GM12874 (cell line): ENCODE measurements around the gene ATL2.

Experiments used
- TF ChIP-seq, protein P1 (sequence below): IDR thresholded peaks from 2 replicates; pipeline ENCODE4 v1.5.1; 2011; ENCODE audit warnings: low read depth, mild to moderate bottlenecking, control low read depth, low read length, moderate library complexity; ENCODE audit not compliant: insufficient read depth

ATL2 gene

DNA sequence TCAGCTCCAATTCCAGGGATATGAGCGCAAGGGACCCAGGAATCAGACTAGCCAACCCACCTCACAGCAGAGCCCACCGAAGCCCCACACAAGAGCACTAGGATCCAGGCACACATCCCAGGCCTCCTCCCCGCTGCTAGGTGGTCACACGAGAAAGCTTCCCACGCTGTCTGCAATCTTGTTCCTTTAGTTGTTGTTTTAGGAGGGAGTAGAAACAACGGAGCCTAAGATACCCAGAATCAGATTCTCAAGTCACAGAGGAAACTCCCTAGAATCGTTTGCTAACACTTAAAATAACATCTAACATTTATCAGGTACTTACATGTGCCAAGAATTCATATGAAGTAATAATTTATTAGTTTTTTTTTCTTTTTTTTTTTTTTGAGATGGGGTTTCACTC is 9.7 kb upstream of the ATL2 start:
- TF ChIP-seq, protein P1, sequence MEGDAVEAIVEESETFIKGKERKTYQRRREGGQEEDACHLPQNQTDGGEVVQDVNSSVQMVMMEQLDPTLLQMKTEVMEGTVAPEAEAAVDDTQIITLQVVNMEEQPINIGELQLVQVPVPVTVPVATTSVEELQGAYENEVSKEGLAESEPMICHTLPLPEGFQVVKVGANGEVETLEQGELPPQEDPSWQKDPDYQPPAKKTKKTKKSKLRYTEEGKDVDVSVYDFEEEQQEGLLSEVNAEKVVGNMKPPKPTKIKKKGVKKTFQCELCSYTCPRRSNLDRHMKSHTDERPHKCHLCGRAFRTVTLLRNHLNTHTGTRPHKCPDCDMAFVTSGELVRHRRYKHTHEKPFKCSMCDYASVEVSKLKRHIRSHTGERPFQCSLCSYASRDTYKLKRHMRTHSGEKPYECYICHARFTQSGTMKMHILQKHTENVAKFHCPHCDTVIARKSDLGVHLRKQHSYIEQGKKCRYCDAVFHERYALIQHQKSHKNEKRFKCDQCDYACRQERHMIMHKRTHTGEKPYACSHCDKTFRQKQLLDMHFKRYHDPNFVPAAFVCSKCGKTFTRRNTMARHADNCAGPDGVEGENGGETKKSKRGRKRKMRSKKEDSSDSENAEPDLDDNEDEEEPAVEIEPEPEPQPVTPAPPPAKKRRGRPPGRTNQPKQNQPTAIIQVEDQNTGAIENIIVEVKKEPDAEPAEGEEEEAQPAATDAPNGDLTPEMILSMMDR, result no peak

DNA sequence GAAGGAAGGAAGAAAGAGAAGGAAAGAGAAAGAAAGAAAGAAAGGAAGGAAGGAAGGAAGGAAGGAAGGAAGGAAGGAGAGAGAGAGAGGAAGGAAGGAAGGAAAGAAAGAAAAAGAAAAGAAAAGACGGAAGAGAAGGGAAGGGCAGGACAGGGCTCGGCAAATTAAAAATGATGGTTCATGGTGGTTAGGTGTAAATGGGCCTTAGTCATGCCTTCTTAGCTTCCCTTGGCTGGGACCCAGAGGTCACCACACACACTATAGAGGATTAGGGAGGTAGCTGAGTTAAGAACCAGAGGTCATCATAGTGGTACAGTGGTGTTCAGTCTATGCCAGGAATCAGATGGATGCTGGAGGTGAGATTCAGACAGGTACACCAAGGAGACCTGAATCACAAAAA is 9.3 kb upstream of the ATL2 start:
- TF ChIP-seq, protein P1, result no peak

DNA sequence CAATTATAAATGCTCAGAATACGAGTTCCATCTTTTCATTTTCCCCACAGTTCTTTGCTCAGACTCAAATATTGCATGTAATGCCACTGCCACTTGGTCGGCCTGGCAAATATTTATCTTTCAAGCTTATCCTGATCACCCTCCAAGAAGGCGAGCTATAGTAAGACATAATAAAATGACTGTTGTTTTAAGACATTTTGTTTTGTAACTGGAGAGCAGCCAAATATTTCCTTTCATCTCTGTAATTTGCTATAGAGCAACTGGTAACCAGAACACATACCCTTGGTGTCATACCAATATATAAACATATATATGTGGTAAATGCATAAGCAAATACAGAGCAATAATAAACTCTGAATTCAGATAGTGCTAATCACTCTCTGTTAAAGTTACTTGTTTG is 7.3 kb upstream of the ATL2 start:
- TF ChIP-seq, protein P1, result no peak

DNA sequence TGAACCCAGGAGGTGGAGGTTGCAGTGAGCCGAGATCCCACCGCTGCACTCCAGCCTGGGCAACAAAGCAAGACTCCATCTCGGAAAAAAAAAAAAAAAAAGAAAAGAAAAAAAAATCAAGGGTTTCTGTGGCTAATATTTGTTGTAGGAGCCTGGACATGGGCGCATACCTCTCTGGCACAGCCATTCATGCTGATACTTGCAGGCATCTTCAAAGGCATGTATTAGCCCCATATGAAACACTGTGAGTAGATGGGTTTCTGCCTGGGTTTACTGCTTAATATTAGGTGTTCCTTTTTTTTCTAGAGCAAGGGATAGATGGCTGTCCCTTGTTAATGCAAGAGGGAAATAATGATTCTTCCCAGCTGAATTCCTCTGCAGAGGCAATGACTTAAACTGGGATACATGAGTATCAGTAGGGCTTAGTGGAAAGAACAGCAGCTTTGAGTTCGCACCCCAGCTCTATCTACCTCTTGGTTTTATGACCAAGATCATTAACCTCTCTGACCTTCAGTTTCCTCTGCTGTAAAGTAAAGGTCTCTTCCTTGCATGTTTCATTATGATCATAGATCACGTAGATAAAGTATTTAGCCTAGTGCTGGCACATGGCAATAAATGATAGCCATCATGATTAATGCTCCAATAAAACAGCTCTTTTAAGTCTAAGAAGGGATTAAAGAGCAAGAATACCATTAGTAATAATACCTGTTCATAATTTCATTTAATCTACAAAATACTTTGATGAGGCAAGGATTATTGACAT is 4.5 kb upstream of the ATL2 start:
- TF ChIP-seq, protein P1, result no peak

DNA sequence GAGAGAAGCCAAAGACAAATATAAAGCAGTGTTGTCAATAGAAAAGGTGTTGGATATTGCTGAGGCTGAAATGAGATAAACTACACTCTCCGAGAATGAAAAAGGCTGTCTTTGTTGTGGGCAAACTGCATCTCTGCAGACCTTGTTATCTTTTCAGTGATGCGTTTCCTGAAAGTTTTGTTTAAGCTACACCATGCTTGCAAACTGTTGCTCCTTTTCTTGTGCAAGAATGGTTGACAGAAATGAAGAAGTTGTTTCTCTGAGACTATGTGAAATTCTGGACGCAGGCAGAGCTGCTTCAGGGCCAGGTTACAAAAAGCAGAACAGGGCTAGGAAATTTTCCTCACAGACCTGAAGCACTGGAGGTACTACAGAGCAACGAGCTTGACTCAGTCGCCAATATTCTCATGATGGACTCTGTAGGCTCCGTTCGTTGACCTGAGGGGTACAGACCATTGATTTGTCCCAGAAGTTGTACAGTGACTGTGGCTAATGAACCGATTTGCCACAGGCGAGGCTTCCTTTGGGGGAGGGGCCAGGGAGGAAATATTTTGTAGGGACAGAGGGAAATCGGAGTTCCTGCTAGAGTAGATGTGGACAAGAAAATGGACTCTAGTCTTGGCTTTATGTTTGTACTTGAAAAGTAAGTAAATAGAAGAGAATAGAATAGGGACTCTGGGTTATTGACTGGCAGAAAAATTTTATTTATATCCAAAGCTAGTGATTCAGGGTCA is 3.5 kb upstream of the ATL2 start:
- TF ChIP-seq, protein P1, result no peak

DNA sequence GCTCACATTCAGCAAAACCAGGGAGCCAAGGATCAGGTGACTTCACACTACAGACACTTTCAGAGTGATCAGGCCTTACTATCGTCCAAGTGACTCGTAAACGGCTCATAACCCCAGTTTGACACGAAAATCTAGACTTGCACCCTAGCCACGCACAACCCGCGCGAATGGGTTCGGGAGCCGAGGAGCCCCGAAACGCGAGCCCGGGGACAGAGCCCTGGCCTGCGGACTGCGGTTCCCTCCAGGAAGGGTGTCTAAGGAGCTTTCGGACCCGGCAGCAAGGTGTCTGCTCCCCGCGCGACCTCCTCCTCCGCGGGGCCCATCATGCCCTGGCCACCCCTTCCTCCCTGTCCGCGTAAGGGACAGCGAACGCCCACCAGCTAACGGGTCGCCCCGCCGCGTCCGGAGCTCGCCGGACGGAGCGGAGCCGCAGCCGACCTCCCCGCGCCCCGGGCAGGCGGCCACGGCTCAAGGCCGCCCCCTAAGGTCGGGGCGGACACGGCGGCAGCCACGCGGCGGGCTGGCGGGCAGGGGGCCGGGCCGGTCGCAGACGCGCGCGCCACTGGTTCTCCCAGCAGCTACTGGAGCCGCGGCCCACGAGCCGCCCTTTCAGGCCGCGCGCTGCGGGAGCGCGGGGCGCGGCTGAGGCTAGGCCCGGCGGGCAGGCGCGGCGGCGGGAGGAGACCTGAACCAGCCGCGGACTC is 575 bp downstream of the ATL2 start:
- TF ChIP-seq, protein P1, result peak; percentile 73

DNA sequence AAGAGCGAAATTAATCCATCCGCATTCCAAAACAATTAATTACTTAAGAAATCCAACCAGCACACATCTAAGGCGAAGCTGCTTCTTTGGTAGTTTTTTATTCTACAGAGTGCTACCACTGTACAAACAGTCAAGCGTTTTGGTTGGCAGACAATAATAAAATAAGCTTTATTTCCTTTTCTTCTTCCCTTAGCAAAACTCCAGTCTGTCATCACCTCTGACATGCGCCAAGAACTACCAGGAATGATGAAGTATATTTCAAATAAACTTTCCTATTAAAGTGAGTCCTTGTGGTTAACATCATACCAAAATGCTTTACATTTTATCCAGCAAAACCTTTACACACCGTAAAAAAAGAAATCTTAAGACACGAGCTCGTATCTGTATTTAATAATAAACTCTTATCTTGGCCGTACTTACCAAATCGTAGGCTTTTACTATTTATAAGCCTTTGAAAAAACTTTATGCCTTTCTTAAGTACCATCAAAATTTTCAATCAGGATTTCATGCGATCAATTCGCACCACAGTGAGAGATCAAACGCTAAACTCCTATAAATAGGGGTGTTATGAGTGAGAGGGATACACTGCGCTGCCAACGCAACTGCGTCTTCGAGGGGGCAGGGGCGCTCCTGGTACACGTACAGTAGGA is 1.3 kb downstream of the ATL2 start:
- TF ChIP-seq, protein P1, result no peak
